Neuronal stem cell (in vitro differentiated cells): ENCODE measurements around the gene TCIRG1.
"Not testable (repeated sequence)": the region's sequence is repeated elsewhere in the genome, so short reads cannot be mapped to it uniquely, and the experiment has no call there.

Experiments used
- DNase-seq: peaks from one replicate; pipeline ENCODE4 v3.0.0-alpha.2; 2013; ENCODE audit warnings: low spot score
- H2AFZ ChIP-seq: one replicate; pipeline ENCODE4 v1.6.1; 2013; ENCODE audit warnings: mild to moderate bottlenecking, low read length, inconsistent platforms
- H2AK5ac ChIP-seq: 2 replicates; pipeline ENCODE4 v1.6.1; 2013; ENCODE audit warnings: low read depth, mild to moderate bottlenecking, inconsistent platforms, low read length, moderate library complexity, mixed read lengths
- H2BK120ac ChIP-seq: 2 replicates; pipeline ENCODE4 v1.6.1; 2013; ENCODE audit warnings: low read depth, mild to moderate bottlenecking, inconsistent platforms, low read length, moderate library complexity, mixed read lengths
- H2BK12ac ChIP-seq: one replicate; pipeline ENCODE4 v1.6.1; 2013; ENCODE audit warnings: low read length, inconsistent platforms
- H2BK15ac ChIP-seq: 2 replicates; pipeline ENCODE4 v1.6.1; 2013; ENCODE audit warnings: mild to moderate bottlenecking, low read length, inconsistent platforms, mixed read lengths
- H2BK5ac ChIP-seq: one replicate; pipeline ENCODE4 v1.6.1; 2013; ENCODE audit warnings: inconsistent platforms, mild to moderate bottlenecking, low read length, moderate library complexity
- H3K14ac ChIP-seq: one replicate; pipeline ENCODE4 v1.6.1; 2013; ENCODE audit warnings: low read length, inconsistent platforms
- H3K18ac ChIP-seq: 2 replicates; pipeline ENCODE4 v1.6.1; 2013; ENCODE audit warnings: low read length, inconsistent platforms
- H3K23ac ChIP-seq: 2 replicates; pipeline ENCODE4 v1.6.1; 2013; ENCODE audit warnings: low read depth, mild to moderate bottlenecking, mixed read lengths, low read length, inconsistent platforms; ENCODE audit not compliant: poor library complexity
- H3K27ac ChIP-seq: replicated peaks from 3 replicates; pipeline ENCODE4 v1.5.1; 2013; ENCODE audit warnings: low read length, inconsistent platforms
- H3K27me3 ChIP-seq, 3 experiments: 2 replicates each; pipeline ENCODE4 v1.6.1; 2013; ENCODE audit warnings: low read length in 3 of 3, mild to moderate bottlenecking in 2 of 3, inconsistent platforms in 1 of 3, low read depth in 1 of 3, mixed read lengths in 1 of 3, moderate library complexity in 1 of 3; ENCODE audit not compliant: control insufficient read depth in 3 of 3, insufficient read depth in 3 of 3
- H3K36me3 ChIP-seq, 2 donors: replicated peaks in 1 of 2; 2 replicates each; pipeline ENCODE4 v1.6.1; 2013; ENCODE audit warnings: low read length in 2 of 2; ENCODE audit not compliant: control insufficient read depth in 2 of 2, insufficient read depth in 2 of 2
- H3K4ac ChIP-seq: 2 replicates; pipeline ENCODE4 v1.6.1; 2013; ENCODE audit warnings: inconsistent platforms, mild to moderate bottlenecking, low read length, moderate library complexity
- H3K4me1 ChIP-seq, 2 donors: 1 replicate in 1 of 2; 2 replicates in 1 of 2; pipeline ENCODE4 v1.6.1; 2013; ENCODE audit warnings: low read length in 2 of 2, low read depth in 1 of 2; ENCODE audit not compliant: control insufficient read depth in 2 of 2, insufficient read depth in 1 of 2
- H3K4me2 ChIP-seq: one replicate; pipeline ENCODE4 v1.6.1; 2013; ENCODE audit warnings: mild to moderate bottlenecking, low read length, inconsistent platforms; ENCODE audit not compliant: insufficient read depth, poor library complexity, severe bottlenecking
- H3K4me3 ChIP-seq, 2 donors: 2 replicates each; pipeline ENCODE4 v1.5.1; 2013; ENCODE audit warnings: low read length in 2 of 2, mild to moderate bottlenecking in 2 of 2, inconsistent platforms in 1 of 2, moderate library complexity in 1 of 2
- H3K79me1 ChIP-seq: one replicate; pipeline ENCODE4 v1.6.1; 2013; ENCODE audit warnings: low read depth, mild to moderate bottlenecking, inconsistent platforms, low read length, moderate library complexity
- H3K9ac ChIP-seq: one replicate; pipeline ENCODE4 v1.6.1; 2013; ENCODE audit warnings: mild to moderate bottlenecking, low read depth, low read length, inconsistent platforms; ENCODE audit not compliant: poor library complexity
- H3K9me3 ChIP-seq, 2 donors: replicated peaks in 1 of 2; 2 replicates each; pipeline versions ENCODE3 to v1.6.1; 2013; ENCODE audit warnings: low read length in 2 of 2, mild to moderate bottlenecking in 2 of 2, inconsistent platforms in 1 of 2, low read depth in 1 of 2, mixed read lengths in 1 of 2, moderate library complexity in 1 of 2; ENCODE audit not compliant: control insufficient read depth in 2 of 2, insufficient read depth in 1 of 2
- H4K8ac ChIP-seq: one replicate; pipeline ENCODE4 v1.6.1; 2013; ENCODE audit warnings: low read depth, mild to moderate bottlenecking, inconsistent platforms, low read length, moderate library complexity
- H4K91ac ChIP-seq: one replicate; pipeline ENCODE4 v1.6.1; 2013; ENCODE audit warnings: low read length, low read depth, mild to moderate bottlenecking, inconsistent platforms; ENCODE audit not compliant: poor library complexity
- WGBS, 2 donors: extraction: QIAGEN DNeasy Blood & Tissue Kit; methylation state at CpG; one replicate each; pipeline ENCODE4 v1.1.7; 2013; ENCODE audit warnings: missing lambda C conversion rate in 2 of 2, mixed read lengths in 1 of 2; ENCODE audit not compliant: insufficient read length in 2 of 2, insufficient replicate concordance in 1 of 2; ENCODE audit errors: extremely low coverage in 2 of 2; 5-methylcytosine and 5-hydroxymethylcytosine counted together

TCIRG1 gene

DNA sequence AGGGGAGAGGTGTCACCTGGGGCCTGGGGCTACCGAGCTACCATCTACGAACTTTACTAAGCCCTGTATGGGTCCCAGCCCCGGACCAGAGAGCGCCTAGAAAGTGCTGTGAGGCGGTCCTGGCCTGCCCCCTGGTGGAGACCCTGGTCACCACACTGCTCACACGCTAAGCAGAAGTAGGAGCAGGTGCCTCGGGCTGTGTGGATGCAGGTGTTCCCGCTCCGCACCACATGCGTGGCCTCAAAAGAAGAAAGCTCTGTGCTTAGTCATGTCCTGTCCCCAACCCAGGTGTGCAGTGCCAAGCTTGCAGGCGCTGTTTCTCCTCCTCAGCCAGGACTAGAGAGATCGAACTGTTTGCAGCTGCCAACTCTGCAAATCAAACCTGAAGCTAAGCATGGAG lies 45.0 kb upstream of the TCIRG1 start:
- no CpG with 5 or more reads among the region's 12 CpGs for WGBS, 2 donors

DNA sequence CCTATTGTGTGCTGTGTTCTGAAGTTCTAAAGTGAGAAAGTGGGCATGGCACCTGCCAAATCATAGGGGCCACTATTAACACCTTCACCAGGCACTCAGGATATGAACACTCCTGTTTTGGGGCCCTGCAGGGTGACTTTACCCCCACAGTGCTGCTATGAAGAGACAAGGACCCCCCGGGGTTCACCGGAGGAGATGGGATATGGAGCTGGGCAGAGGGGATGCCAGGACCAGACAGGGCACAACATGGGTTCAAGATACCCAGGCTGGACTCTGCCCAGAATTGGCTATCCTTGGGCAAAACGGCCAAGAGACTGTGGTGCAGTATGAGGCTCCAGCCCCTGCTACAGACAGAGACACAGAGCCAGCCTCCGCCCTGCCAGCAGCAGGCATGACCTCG lies 44.4 kb upstream of the TCIRG1 start:
- WGBS, 2 donors = no CpG with 5 or more reads among the region's 5 CpGs
- not testable (repeated sequence) for H3K4me3 ChIP-seq, H2BK120ac ChIP-seq, H2BK5ac ChIP-seq, H3K27ac ChIP-seq, H3K36me3 ChIP-seq, H3K4ac ChIP-seq, H3K79me1 ChIP-seq, H3K4me2 ChIP-seq, H3K4me1 ChIP-seq, H3K9ac ChIP-seq, H3K18ac ChIP-seq, DNase-seq, H2BK12ac ChIP-seq, H3K27me3 ChIP-seq, H2AFZ ChIP-seq, H4K8ac ChIP-seq, H2AK5ac ChIP-seq, H2BK15ac ChIP-seq, H3K23ac ChIP-seq, H3K14ac ChIP-seq, H4K91ac ChIP-seq, H3K9me3 ChIP-seq

More for the DNA sequence above, 45.0 kb upstream of the TCIRG1 start:
- H2BK15ac ChIP-seq, H3K23ac ChIP-seq, H3K36me3 ChIP-seq, H3K18ac ChIP-seq, H2AFZ ChIP-seq, H3K27ac ChIP-seq, H4K91ac ChIP-seq, H2BK5ac ChIP-seq, H3K9me3 ChIP-seq, H3K4ac ChIP-seq, H3K14ac ChIP-seq, H3K4me2 ChIP-seq, H4K8ac ChIP-seq, H2AK5ac ChIP-seq, H3K79me1 ChIP-seq, DNase-seq, H3K9ac ChIP-seq, H2BK12ac ChIP-seq, H3K4me1 ChIP-seq, H2BK120ac ChIP-seq, H3K4me3 ChIP-seq, H3K27me3 ChIP-seq: not testable (repeated sequence)

DNA sequence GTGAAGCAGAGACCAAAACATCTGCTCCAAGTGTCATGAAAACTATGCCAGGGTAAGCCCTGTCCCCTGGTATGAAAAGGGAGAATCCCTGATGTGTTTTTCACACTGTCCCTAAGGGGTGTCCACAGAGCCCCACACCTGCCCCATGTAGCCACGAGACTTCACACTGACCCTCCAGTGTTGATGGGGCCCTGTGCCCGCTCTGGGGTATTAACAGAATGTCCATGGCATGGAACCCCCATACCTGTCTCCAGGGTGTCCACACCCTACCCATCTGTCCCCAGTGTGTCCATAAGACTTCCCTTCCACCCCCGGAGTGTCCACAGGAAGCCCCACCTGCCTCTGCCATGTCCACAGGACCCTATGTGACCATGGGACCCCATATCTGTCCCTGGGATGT lies 43.7 kb upstream of the TCIRG1 start:
- not testable (repeated sequence) for DNase-seq, H4K8ac ChIP-seq, H3K36me3 ChIP-seq, H2BK5ac ChIP-seq, H3K27ac ChIP-seq, H3K4me3 ChIP-seq, H3K9me3 ChIP-seq, H3K4ac ChIP-seq, H3K9ac ChIP-seq, H3K4me2 ChIP-seq, H2BK15ac ChIP-seq, H3K27me3 ChIP-seq, H2AFZ ChIP-seq, H4K91ac ChIP-seq, H3K18ac ChIP-seq, H3K14ac ChIP-seq, H3K79me1 ChIP-seq, H3K23ac ChIP-seq, H2BK120ac ChIP-seq, H2AK5ac ChIP-seq, H2BK12ac ChIP-seq
- WGBS, 2 donors = no CpG with 5 or more reads among the region's 3 CpGs
- H3K4me1 ChIP-seq = peaks cover 8 to 11% of the 10 kb centered on the region in 2 donors

DNA sequence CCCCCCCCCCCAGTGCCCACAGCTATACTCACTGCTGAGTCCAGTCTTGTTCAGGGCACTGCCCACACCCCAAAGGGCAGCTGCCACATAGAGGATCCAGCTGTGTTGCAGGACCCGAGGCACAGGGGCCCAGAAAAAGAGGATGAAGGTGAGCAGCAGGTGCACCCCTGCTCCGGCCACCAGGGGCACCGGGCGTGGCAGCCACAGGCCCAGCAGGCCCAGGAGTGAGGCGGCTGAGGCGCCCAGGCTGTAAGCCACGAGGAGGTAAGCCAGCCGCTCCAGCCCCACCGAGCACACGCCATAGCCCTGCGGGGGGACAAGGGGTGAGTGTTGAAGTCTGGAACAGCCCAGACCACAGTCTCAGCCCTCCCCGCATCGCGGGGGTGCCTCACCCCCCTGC lies 43.2 kb upstream of the TCIRG1 start:
- not testable (repeated sequence) for H2BK120ac ChIP-seq, H3K9ac ChIP-seq, H2BK12ac ChIP-seq, H3K14ac ChIP-seq, DNase-seq, H4K91ac ChIP-seq, H2BK5ac ChIP-seq, H3K4ac ChIP-seq, H3K23ac ChIP-seq, H2AFZ ChIP-seq, H3K18ac ChIP-seq, H3K4me3 ChIP-seq, H3K4me2 ChIP-seq, H4K8ac ChIP-seq, H3K79me1 ChIP-seq, H3K36me3 ChIP-seq, H2BK15ac ChIP-seq, H3K27ac ChIP-seq, H3K9me3 ChIP-seq, H2AK5ac ChIP-seq, H3K27me3 ChIP-seq
- no CpG with 5 or more reads among the region's 14 CpGs for WGBS, 2 donors
- H3K4me1 ChIP-seq = peaks cover 9 to 11% of the 10 kb centered on the region in 2 donors
